Right atrium auricular region (tissue), 2 donors: ENCODE results near the gene TMCC2. TPM values are rescaled to one million over a fixed set of nuclear protein-coding genes. Genes with fewer than 3 reads are reported as not detected.

Experiments
- DNase-seq: peaks from one replicate; pipeline ENCODE4 v3.0.0-alpha.2; 2019; ENCODE audit warnings: low spot score
- H3K27ac ChIP-seq, 2 donors: fragments of 200-600 bp; sonication (generic); 1 replicate in 1 of 2; 2 replicates in 1 of 2; pipeline ENCODE4 v1.5.1; 2016 to 2019
- H3K27me3 ChIP-seq, 2 donors: fragments of 200-600 bp; sonication (generic); one replicate each; pipeline versions ENCODE4 v1.5.1 to v1.6.0; 2017 to 2019
- H3K36me3 ChIP-seq: fragments of 200-600 bp; sonication (generic); one replicate; pipeline ENCODE4 v1.5.1; 2016
- H3K4me1 ChIP-seq, 2 donors: fragments of 200-600 bp; sonication (generic); one replicate each; pipeline versions ENCODE4 v1.5.1 to v1.6.0; 2017 to 2019
- H3K4me3 ChIP-seq, 2 donors: fragments of 200-600 bp; sonication (generic); 1 replicate in 1 of 2; 2 replicates in 1 of 2; pipeline ENCODE4 v1.5.1; 2017 to 2019; ENCODE audit warnings: mild to moderate bottlenecking in 1 of 2, moderate library complexity in 1 of 2
- H3K9me3 ChIP-seq, 2 donors: fragments of 200-600 bp; sonication (generic); one replicate each; pipeline ENCODE4 v1.5.1; 2019
- total RNA-seq, 2 donors: library from RNA; depleted of rRNA; stranded (reverse); fragments of >200 nt; gene quantifications; one replicate each; pipeline ENCODE4 v1.1.0, GENCODE V29; 2016
- TF ChIP-seq, protein P1 (sequence below), 2 donors: fragments of 200-600 bp; sonication (generic); IDR thresholded peaks; one replicate each; pipeline ENCODE4 v1.5.1; 2019; ENCODE audit warnings: antibody characterized with exemption in 2 of 2

The TMCC2 gene
- total RNA-seq, 2 donors from 2014 or later: 8.5 to 11.9 TPM

DNA sequence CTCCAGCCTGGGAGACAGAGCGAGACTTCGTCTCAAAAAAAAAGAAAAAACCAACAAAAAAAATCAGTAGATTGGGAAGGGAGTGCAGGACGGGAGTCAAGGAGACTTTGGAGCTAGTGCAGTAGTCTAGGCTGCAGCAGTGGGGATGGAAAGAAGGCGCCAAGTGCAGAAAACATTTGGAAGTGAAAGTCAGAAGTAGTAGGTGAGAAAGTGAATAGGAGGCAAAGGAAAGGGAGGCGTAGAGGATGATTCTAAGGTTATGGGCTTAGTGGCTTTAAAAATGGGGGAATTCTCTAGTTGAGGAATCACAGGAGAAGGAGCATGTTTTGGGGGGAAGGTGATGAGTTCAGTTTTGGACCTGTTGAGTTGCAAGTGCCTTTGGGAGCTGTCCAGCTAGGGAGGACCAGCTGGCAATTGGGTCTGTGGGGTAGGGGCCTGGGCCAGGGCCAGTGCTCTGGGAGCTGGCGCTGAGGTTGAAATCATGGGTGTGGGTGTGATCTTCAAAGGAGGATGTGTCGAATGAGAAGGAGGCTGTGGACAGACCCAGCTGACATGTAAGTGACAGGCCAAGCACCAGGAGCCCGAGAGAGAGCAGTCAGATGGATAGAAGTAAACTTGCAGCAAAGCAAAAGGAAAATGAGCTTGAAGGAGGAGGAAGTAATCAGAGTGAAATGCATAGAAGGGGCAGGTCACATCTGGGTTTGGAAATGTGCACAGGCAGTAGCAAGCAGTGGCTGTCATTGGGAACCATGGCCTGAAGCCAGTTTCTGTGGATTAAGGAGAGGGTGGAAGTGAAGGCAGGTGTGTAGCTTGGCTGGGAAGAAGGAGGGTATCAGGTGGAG lies 15.8 kb downstream of the TMCC2 start:
- H3K27me3 ChIP-seq: no peaks in the 10 kb centered on the region
- H3K27ac ChIP-seq: no peak overlapping the region
- TF ChIP-seq, protein P1, sequence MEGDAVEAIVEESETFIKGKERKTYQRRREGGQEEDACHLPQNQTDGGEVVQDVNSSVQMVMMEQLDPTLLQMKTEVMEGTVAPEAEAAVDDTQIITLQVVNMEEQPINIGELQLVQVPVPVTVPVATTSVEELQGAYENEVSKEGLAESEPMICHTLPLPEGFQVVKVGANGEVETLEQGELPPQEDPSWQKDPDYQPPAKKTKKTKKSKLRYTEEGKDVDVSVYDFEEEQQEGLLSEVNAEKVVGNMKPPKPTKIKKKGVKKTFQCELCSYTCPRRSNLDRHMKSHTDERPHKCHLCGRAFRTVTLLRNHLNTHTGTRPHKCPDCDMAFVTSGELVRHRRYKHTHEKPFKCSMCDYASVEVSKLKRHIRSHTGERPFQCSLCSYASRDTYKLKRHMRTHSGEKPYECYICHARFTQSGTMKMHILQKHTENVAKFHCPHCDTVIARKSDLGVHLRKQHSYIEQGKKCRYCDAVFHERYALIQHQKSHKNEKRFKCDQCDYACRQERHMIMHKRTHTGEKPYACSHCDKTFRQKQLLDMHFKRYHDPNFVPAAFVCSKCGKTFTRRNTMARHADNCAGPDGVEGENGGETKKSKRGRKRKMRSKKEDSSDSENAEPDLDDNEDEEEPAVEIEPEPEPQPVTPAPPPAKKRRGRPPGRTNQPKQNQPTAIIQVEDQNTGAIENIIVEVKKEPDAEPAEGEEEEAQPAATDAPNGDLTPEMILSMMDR (IDR thresholded peaks at IDR 0.05): no peak
- H3K4me1 ChIP-seq: peaks cover 0 to 41% of the 10 kb centered on the region in 2 donors
- no peak overlapping the region for H3K4me3 ChIP-seq
- peaks cover 8% of the 10 kb centered on the region for H3K36me3 ChIP-seq
- DNase-seq: no peak
- no peaks in the 10 kb centered on the region for H3K9me3 ChIP-seq

DNA sequence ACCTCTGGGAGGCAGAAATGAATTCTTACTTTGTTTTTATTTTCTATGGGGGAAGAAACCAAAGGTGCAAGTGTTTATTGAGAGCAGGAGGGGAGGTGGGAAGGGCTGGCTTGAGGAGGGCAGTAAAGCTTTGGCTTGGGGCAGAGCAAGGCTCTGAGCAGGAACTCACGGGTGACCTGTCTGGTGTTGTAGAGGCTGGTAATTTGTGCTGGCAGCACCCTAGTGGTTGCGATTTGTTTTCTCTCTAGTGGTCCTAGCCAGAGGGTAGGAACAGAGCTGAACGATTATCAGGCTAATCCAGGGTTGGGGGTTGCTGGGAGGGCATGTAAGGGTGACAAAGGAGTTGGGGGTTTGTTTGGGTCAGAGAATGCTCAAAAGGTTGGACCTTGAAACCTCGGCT lies 16.6 kb downstream of the TMCC2 start:
- H3K27ac ChIP-seq: no peak overlapping the region
- no peaks in the 10 kb centered on the region for H3K27me3 ChIP-seq

DNA sequence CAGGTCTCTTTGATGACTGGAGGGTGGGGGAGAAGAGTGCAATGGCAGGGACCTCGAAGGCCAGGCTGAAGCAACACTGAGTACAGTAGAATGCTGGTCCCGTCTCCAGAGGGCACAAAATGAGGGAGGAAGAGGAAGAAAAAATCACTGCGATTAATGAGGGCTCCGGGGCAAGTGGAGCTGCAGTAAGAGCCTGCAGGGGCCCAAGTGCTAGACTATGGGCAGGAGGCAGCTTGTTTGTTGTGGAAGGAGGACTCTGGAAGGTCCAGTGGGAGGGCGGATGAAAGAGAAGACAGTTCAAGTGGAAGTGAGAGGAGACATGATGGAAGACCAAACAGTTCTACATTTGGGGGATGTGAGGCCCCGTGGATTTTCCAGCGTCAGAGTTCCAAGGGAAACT lies 17.4 kb downstream of the TMCC2 start:
- no peak overlapping the region for H3K4me3 ChIP-seq
- no peak overlapping the region for H3K27ac ChIP-seq
- TF ChIP-seq, protein P1 (IDR thresholded peaks at IDR 0.05): no peak
- no peak for DNase-seq
- H3K9me3 ChIP-seq: no peaks in the 10 kb centered on the region
- H3K4me1 ChIP-seq: peaks cover 0 to 44% of the 10 kb centered on the region in 2 donors
- H3K27me3 ChIP-seq: no peaks in the 10 kb centered on the region
- H3K36me3 ChIP-seq: peaks cover 8% of the 10 kb centered on the region

More for the DNA sequence above, 16.6 kb downstream of the TMCC2 start:
- Histone ChIP-seq H3K4me1 (peaks cover 0 to 42% of the 10 kb centered on the region in 2 donors), H3K4me3 (no peak overlapping the region), H3K36me3 (peaks cover 8% of the 10 kb centered on the region), H3K9me3 (no peaks in the 10 kb centered on the region)
- TF ChIP-seq, protein P1 (IDR thresholded peaks at IDR 0.05): no peak
- no peak for DNase-seq

DNA sequence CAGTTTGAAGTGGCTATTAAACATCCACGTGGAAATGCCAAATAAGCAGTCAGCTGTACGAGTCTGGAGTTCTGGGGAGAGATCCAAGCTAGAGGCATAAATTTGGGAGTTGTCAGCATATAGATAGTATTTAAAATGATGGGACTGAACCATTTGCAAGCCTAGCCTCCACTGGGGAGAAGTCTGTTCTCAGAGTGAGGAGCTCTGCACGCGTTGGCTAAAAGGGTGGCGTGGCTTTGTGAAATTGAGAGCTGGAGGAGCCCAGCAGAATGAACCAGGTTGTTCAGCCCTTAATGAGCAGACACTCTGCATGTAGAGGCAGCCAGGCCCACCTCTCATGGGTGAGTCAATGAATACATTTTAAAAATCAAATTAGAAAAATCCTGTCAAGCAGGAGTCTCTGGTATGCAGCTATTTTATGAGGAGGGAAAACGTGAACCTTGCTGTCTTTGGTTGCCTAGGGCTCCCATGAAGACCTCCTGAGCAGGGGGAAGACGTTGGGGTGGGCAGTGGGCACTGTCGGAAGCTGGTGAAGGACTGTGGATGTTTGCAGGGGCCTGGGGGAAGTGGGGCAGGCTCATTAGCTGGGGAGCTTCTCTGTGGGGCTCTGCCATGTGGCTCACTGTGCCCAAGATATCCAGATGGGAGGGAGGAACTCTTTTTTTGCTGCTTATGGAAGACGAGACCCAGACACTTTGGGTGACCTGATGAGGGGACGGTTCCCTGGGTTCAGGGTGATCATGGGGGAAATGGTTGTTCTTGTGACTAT lies 18.8 kb downstream of the TMCC2 start:
- H3K27ac ChIP-seq: peak overlapping the region; percentile 2 to 19
- TF ChIP-seq, protein P1 (IDR thresholded peaks at IDR 0.05): no peak
- H3K9me3 ChIP-seq: no peaks in the 10 kb centered on the region
- peaks cover 5% of the 10 kb centered on the region for H3K36me3 ChIP-seq
- H3K27me3 ChIP-seq: no peaks in the 10 kb centered on the region
- DNase-seq: no peak
- H3K4me3 ChIP-seq: no peak overlapping the region
- peaks cover 0 to 46% of the 10 kb centered on the region in 2 donors for H3K4me1 ChIP-seq

DNA sequence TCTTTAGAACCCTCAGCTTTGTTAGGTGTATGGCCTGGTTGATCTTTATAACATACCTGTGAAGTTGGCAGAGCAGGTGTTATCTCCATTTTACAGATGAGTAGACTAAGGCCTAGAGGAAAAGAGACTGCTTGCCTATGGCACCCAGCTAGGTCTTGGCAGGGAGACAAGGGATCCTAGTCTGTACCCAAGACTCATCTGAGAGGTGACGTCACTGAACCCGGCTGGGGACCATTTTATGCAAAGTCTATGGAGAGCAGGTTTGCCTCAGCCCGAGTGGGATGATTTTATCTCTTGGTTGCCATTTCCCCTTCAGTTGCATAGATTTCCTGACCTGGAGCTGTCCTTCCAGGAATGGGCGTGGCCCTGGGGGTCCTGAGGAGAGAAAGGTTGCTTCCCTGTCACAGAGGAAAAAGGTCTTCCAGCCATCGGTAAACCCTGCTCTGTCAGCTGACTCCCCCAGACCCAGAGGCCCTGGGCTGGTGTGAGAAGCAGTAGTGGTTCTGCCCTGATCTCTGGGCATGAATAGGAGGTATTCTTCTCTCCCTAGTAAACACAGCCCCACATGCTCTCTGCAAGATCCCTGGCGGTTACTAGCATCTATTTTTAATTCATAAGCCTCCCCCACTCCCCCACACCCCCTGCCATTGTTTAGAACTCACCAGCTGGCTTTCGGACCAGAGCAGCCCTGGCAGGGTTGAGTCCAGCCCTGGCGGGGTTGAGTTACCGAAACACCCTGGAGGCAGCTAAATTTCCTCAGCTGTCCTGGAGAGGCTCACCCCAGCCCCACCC lies 19.6 kb downstream of the TMCC2 start:
- H3K4me1 ChIP-seq: peaks cover 0 to 54% of the 10 kb centered on the region in 2 donors
- H3K9me3 ChIP-seq: no peaks in the 10 kb centered on the region
- H3K27ac ChIP-seq: peak overlapping the region; percentile 2 to 19
- H3K36me3 ChIP-seq: no peaks in the 10 kb centered on the region
- TF ChIP-seq, protein P1 (IDR thresholded peaks at IDR 0.05): no peak
- no peak overlapping the region for H3K4me3 ChIP-seq
- no peaks in the 10 kb centered on the region for H3K27me3 ChIP-seq
- no peak for DNase-seq
